Astrocyte (in vitro differentiated cells and primary cell): ENCODE data around the gene EPN3.
A peak's percentile ranks its signal among the peaks of the same experiment; 100 is the strongest.

Source experiments
- EZH2 ChIP-seq: IDR thresholded peaks from 2 replicates; pipeline ENCODE4 v1.6.1; 2012; ENCODE audit warnings: mild to moderate bottlenecking, low read length, inconsistent platforms; ENCODE audit not compliant: insufficient read depth
- TF ChIP-seq, protein P1 (sequence below): IDR thresholded peaks from 2 replicates; pipeline ENCODE4 v1.5.1; 2011; ENCODE audit warnings: low read depth, mild to moderate bottlenecking, inconsistent platforms, low read length, moderate library complexity; ENCODE audit not compliant: insufficient read depth

DNA sequence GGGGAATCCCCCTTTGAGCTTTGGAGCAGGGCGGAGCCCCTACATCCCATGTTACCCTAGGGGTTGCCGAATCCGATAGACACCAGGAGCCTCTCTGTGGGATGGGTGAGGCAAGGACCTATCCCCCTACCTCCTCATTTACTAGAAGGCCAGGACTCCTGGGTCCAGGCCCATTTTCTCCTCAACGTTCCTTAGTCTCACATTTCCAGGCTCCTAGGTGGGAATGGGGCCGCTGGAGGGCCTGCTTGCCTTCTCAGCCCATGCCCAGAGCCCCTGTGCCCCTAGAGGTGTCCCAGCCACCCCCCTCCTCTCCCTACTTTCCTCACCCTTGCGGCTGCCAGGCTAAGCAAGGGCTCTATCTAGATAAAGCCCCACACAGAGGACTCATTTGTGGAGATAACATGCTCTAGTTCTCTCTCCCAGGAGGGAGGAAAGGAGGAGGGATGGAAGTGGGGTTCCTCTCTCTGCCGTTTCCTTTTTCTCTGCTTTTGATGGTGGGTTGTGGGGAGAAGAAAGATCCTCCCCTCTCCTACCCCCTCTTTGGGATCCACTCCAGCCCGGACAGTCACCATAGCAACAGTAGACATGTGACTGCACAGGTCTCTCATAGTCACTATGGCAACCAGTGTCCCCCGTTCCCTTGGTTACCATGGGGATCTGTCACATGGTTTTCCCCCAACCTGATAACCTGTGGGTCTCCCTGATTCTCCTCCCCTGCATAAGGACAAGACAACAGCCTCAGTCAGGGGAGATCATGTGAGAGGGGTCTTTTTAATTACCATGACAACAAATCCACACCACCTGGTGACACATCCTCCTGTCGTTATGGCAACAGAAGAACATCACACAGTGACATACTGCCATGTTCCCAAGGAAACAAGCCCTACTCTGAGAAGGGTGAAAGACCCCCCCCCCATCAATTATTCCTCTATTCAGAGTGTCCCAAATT lies 33.1 kb downstream of the EPN3 start:
- TF ChIP-seq, protein P1, sequence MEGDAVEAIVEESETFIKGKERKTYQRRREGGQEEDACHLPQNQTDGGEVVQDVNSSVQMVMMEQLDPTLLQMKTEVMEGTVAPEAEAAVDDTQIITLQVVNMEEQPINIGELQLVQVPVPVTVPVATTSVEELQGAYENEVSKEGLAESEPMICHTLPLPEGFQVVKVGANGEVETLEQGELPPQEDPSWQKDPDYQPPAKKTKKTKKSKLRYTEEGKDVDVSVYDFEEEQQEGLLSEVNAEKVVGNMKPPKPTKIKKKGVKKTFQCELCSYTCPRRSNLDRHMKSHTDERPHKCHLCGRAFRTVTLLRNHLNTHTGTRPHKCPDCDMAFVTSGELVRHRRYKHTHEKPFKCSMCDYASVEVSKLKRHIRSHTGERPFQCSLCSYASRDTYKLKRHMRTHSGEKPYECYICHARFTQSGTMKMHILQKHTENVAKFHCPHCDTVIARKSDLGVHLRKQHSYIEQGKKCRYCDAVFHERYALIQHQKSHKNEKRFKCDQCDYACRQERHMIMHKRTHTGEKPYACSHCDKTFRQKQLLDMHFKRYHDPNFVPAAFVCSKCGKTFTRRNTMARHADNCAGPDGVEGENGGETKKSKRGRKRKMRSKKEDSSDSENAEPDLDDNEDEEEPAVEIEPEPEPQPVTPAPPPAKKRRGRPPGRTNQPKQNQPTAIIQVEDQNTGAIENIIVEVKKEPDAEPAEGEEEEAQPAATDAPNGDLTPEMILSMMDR: no peak
- peak; percentile 19 for TF ChIP-seq EZH2
